Activated CD8-positive, alpha-beta T cell treated with anti-CD3 and anti-CD28 coated beads, Interleukin-2, amount 10 ng/mL, durations not matched to agents 7 days and 5 days (primary cell): ENCODE data around the gene ZBED6. TPM values are rescaled to one million over a fixed set of nuclear protein-coding genes. Genes with fewer than 3 reads are reported as not detected.

Experiments used
- ATAC-seq: fragments of 150-1000 bp; cut with Tn5 transposase; one replicate; pipeline ENCODE4 v1.10.0; 2021; ENCODE audit warnings: moderate library complexity
- CTCF ChIA-PET: fragments of 350-600 bp; sonication (Branson Sonifier 250); formaldehyde crosslinking; loops from one replicate; lab custom pipeline; 2021; ENCODE audit warnings: antibody characterized with exemption; lab: Charles Lee
- POLR2A ChIA-PET: fragments of 350-600 bp; sonication (Branson Sonifier 250); formaldehyde crosslinking; loops from one replicate; lab custom pipeline; 2021; ENCODE audit warnings: antibody characterized with exemption; lab: Charles Lee
- DNase-seq: peaks from one replicate; pipeline ENCODE4 v3.0.0-alpha.2; 2020
- H3K27ac Mint-ChIP-seq: one replicate; pipeline ENCODE4 v1.8.0; 2021; ENCODE audit warnings: mild to moderate bottlenecking, mixed read lengths
- H3K27me3 Mint-ChIP-seq: one replicate; pipeline ENCODE4 v1.8.0; 2021; ENCODE audit warnings: low read depth, mixed read lengths
- H3K36me3 Mint-ChIP-seq: one replicate; pipeline ENCODE4 v1.8.0; 2021; ENCODE audit warnings: low read depth, mixed read lengths
- H3K4me1 Mint-ChIP-seq: one replicate; pipeline ENCODE4 v1.8.0; 2021; ENCODE audit warnings: low read depth, mixed read lengths
- H3K4me3 Mint-ChIP-seq: one replicate; pipeline ENCODE4 v1.8.0; 2021; ENCODE audit warnings: mild to moderate bottlenecking, mixed read lengths
- H3K9me3 Mint-ChIP-seq: one replicate; pipeline ENCODE4 v1.8.0; 2022; ENCODE audit warnings: mixed read lengths; ENCODE audit not compliant: insufficient read depth
- total RNA-seq, 2 experiments: library from RNA; stranded (reverse); gene quantifications; one replicate each; pipeline ENCODE4 v1.2.3, GENCODE V29; 2021

Gene ZBED6
- total RNA-seq, 2 experiments from 2014 or later: 16.3 to 18.4 TPM

- peaks cover 48% of the 10 kb centered on the region for H3K4me1 Mint-ChIP-seq
- peak overlapping the region; percentile 99 for H3K27ac Mint-ChIP-seq
- POLR2A ChIA-PET: interaction anchor here (0.7 to 3.2 kb wide), 36 partner anchors 9 to 477 kb away, joined by 3 to 27 read pairs (median 5); partner anchors contain the start of gene ATP2B4
- DNase-seq (no peak), ATAC-seq (peak; percentile 10)
- peaks cover 16% of the 10 kb centered on the region for H3K36me3 Mint-ChIP-seq
- CTCF ChIA-PET: interaction anchor here (0.6 to 1.9 kb wide), 17 partner anchors 10 to 276 kb away, joined by 3 to 7 read pairs (median 3); partner anchors contain the start of gene ATP2B4
- no peaks in the 10 kb centered on the region for H3K9me3 Mint-ChIP-seq
- H3K4me3 Mint-ChIP-seq: peak overlapping the region; percentile 90
- no peaks in the 10 kb centered on the region for H3K27me3 Mint-ChIP-seq
Observed at GRCh38 chr1:203764105-203765028, 31.1 kb upstream of the ZBED6 start.

GRCh38 chr1:203765029-203765837 is 30.2 kb upstream of the ZBED6 start, which contains the start of gene LAX1:
TSS of gene LAX1 (plus strand) at chr1:203765183. CDS start at chr1:203765566, 383 bp downstream.
- peak within 1 kb of the TSS; percentile 99 for H3K27ac Mint-ChIP-seq
- POLR2A ChIA-PET: interaction anchor here (0.7 to 3.2 kb wide), 39 partner anchors 9 to 478 kb away, joined by 3 to 27 read pairs (median 5); partner anchors contain the start of gene ATP2B4
- DNase-seq: peak; percentile 90
- no peaks in the 10 kb centered on the region for H3K9me3 Mint-ChIP-seq
- peaks cover 18% of the 10 kb centered on the region for H3K36me3 Mint-ChIP-seq
- CTCF ChIA-PET: interaction anchor here (0.7 to 1.9 kb wide), 20 partner anchors 9 to 498 kb away, joined by 3 to 7 read pairs (median 3); partner anchors contain the start of gene ATP2B4
- ATAC-seq: peak; percentile 86
- peaks cover 50% of the 10 kb centered on the region for H3K4me1 Mint-ChIP-seq
- H3K27me3 Mint-ChIP-seq: no peaks in the 10 kb centered on the region
- peak within 1 kb of the TSS; percentile 90 for H3K4me3 Mint-ChIP-seq

- Mint-ChIP-seq H3K27ac (peak overlapping the region; percentile 34), H3K36me3 (peaks cover 41% of the 10 kb centered on the region), H3K4me3 (no peak overlapping the region), H3K27me3 (no peaks in the 10 kb centered on the region), H3K9me3 (no peaks in the 10 kb centered on the region), H3K4me1 (peaks cover 47% of the 10 kb centered on the region)
- DNase-seq (no peak), ATAC-seq (no peak)
- ChIA-PET CTCF (interaction anchor here (1.7 kb wide), 1 partner anchor 264 kb away, joined by 3 read pairs; no protein-coding TSS in a partner anchor), POLR2A (interaction anchor here (0.7 kb wide), 1 partner anchor 15 kb away, joined by 3 read pairs; no protein-coding TSS in a partner anchor)
Observed at GRCh38 chr1:203768256-203768655, 27.2 kb upstream of the ZBED6 start.

GRCh38 chr1:203769505-203770343 is 25.7 kb upstream of the ZBED6 start:
- Mint-ChIP-seq H3K36me3 (peaks cover 53% of the 10 kb centered on the region), H3K9me3 (no peaks in the 10 kb centered on the region), H3K4me1 (peaks cover 34% of the 10 kb centered on the region), H3K27ac (peak overlapping the region; percentile 66), H3K4me3 (no peak overlapping the region), H3K27me3 (no peaks in the 10 kb centered on the region)
- POLR2A ChIA-PET: interaction anchor here (0.6 kb wide), 1 partner anchor 67 kb away, joined by 3 read pairs; no protein-coding TSS in a partner anchor
- CTCF ChIA-PET: interaction anchor here (0.6 kb wide), 2 partner anchors 697 to 713 kb away, joined by 3 to 4 read pairs; no protein-coding TSS in a partner anchor
- no peak for ATAC-seq
- DNase-seq: no peak

- peaks cover 63% of the 10 kb centered on the region for H3K36me3 Mint-ChIP-seq
- CTCF ChIA-PET: no interaction called here
- POLR2A ChIA-PET: no interaction called here
Observed at GRCh38 chr1:203771901-203772301, 23.5 kb upstream of the ZBED6 start.

GRCh38 chr1:203772836-203773235 is 22.6 kb upstream of the ZBED6 start:
- CTCF ChIA-PET: no interaction called here
- no peak overlapping the region for H3K27ac Mint-ChIP-seq
- H3K4me3 Mint-ChIP-seq: no peak overlapping the region

More at GRCh38 chr1:203771901-203772301, 23.5 kb upstream of the ZBED6 start:
- Mint-ChIP-seq H3K27me3 (no peaks in the 10 kb centered on the region), H3K9me3 (no peaks in the 10 kb centered on the region), H3K4me3 (no peak overlapping the region), H3K27ac (no peak overlapping the region), H3K4me1 (peaks cover 19% of the 10 kb centered on the region)
- DNase-seq (no peak), ATAC-seq (no peak)

GRCh38 chr1:203776636-203777035 is 18.8 kb upstream of the ZBED6 start:
- ChIA-PET CTCF (interaction anchor here (0.5 to 1.1 kb wide), 4 partner anchors 9 to 182 kb away, joined by 3 to 5 read pairs (median 3); no protein-coding TSS in a partner anchor), POLR2A (interaction anchor here (0.6 to 4.6 kb wide), 3 partner anchors 11 to 25 kb away, joined by 3 to 27 read pairs (median 3); partner anchors contain the start of gene LAX1)
- Mint-ChIP-seq H3K4me1 (peaks cover 3% of the 10 kb centered on the region), H3K27me3 (no peaks in the 10 kb centered on the region), H3K27ac (peak overlapping the region; percentile 25), H3K36me3 (peaks cover 41% of the 10 kb centered on the region), H3K9me3 (no peaks in the 10 kb centered on the region), H3K4me3 (no peak overlapping the region)
- no peak for DNase-seq
- no peak for ATAC-seq

More at GRCh38 chr1:203772836-203773235, 22.6 kb upstream of the ZBED6 start:
- Mint-ChIP-seq H3K4me1 (peaks cover 14% of the 10 kb centered on the region), H3K27me3 (no peaks in the 10 kb centered on the region), H3K36me3 (peaks cover 61% of the 10 kb centered on the region), H3K9me3 (no peaks in the 10 kb centered on the region)
- POLR2A ChIA-PET: no interaction called here
- DNase-seq (no peak), ATAC-seq (no peak)

- POLR2A ChIA-PET: interaction anchor here (1.5 to 4.6 kb wide), 2 partner anchors 12 to 16 kb away, joined by 3 to 27 read pairs; partner anchors contain the start of gene LAX1
- ATAC-seq (no peak), DNase-seq (no peak)
- Mint-ChIP-seq H3K27me3 (no peaks in the 10 kb centered on the region), H3K9me3 (no peaks in the 10 kb centered on the region), H3K4me1 (peaks cover 3% of the 10 kb centered on the region), H3K36me3 (peaks cover 34% of the 10 kb centered on the region), H3K4me3 (no peak overlapping the region), H3K27ac (no peak overlapping the region)
- CTCF ChIA-PET: interaction anchor here (1.0 to 1.1 kb wide), 3 partner anchors 8 to 75 kb away, joined by 3 to 5 read pairs (median 3); no protein-coding TSS in a partner anchor
Observed at GRCh38 chr1:203777596-203777995, 17.8 kb upstream of the ZBED6 start.

DNA sequence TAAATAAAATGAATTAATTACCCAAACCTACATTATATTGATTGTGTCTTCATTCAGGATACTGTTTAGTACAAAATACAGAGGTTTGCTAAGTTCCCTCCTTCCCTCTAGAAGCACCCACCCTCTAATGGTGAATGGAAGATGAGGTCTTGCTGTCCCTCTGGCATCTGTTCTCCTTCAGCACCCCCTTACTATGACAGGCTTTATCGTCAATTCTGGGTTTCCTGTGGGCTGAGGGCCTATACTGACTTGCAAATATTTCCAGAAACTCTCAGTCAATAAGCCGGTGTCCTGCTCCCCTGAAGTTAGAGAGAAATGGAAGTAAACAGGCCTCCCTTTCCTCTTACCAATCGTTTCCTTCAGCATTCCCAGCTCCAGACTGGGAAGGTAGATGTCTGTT is 17.3 kb upstream of the ZBED6 start:
- Mint-ChIP-seq H3K9me3 (no peaks in the 10 kb centered on the region), H3K36me3 (peaks cover 29% of the 10 kb centered on the region), H3K4me3 (no peak overlapping the region), H3K4me1 (peaks cover 3% of the 10 kb centered on the region), H3K27me3 (no peaks in the 10 kb centered on the region), H3K27ac (no peak overlapping the region)
- DNase-seq (no peak), ATAC-seq (no peak)
- ChIA-PET POLR2A (interaction anchor here (4.6 kb wide), 1 partner anchor 13 kb away, joined by 27 read pairs; the partner anchor contains the start of gene LAX1), CTCF (no interaction called here)

GRCh38 chr1:203778789-203779188 is 16.6 kb upstream of the ZBED6 start:
- Mint-ChIP-seq H3K27me3 (no peaks in the 10 kb centered on the region), H3K4me3 (no peak overlapping the region), H3K4me1 (peaks cover 3% of the 10 kb centered on the region), H3K27ac (no peak overlapping the region), H3K36me3 (peaks cover 26% of the 10 kb centered on the region), H3K9me3 (no peaks in the 10 kb centered on the region)
- CTCF ChIA-PET: no interaction called here
- POLR2A ChIA-PET: no interaction called here
- no peak for ATAC-seq
- DNase-seq: no peak
